Duodenal mucosa (tissue), 2 donors: ENCODE results near the gene AKAP6.

Experiments
- H3K27ac ChIP-seq: one replicate; pipeline ENCODE4 v1.7.0; 2013; ENCODE audit warnings: low read depth, low read length
- H3K27me3 ChIP-seq, 2 donors: one replicate each; pipeline ENCODE4 v1.7.0; 2013; ENCODE audit warnings: low read length in 2 of 2, control low read depth in 1 of 2; ENCODE audit not compliant: insufficient read depth in 2 of 2, control insufficient read depth in 1 of 2
- H3K36me3 ChIP-seq, 2 donors: one replicate each; pipeline ENCODE4 v1.7.0; 2013; ENCODE audit warnings: low read length in 2 of 2, control low read depth in 1 of 2; ENCODE audit not compliant: insufficient read depth in 2 of 2, control insufficient read depth in 1 of 2
- H3K4me1 ChIP-seq, 2 donors: one replicate each; pipeline ENCODE4 v1.7.0; 2013; ENCODE audit warnings: low read length in 2 of 2, control low read depth in 1 of 2; ENCODE audit not compliant: insufficient read depth in 2 of 2, control insufficient read depth in 1 of 2
- H3K4me3 ChIP-seq, 2 donors: one replicate each; pipeline ENCODE4 v1.7.0; 2013; ENCODE audit warnings: low read length in 2 of 2, low read depth in 1 of 2
- H3K9ac ChIP-seq, 2 donors: one replicate each; pipeline ENCODE4 v1.7.0; 2013; ENCODE audit warnings: low read length in 2 of 2, low read depth in 1 of 2
- H3K9me3 ChIP-seq, 2 donors: one replicate each; pipeline ENCODE4 v1.7.0; 2013; ENCODE audit warnings: low read length in 2 of 2, control low read depth in 1 of 2; ENCODE audit not compliant: control insufficient read depth in 1 of 2

AKAP6 gene

DNA sequence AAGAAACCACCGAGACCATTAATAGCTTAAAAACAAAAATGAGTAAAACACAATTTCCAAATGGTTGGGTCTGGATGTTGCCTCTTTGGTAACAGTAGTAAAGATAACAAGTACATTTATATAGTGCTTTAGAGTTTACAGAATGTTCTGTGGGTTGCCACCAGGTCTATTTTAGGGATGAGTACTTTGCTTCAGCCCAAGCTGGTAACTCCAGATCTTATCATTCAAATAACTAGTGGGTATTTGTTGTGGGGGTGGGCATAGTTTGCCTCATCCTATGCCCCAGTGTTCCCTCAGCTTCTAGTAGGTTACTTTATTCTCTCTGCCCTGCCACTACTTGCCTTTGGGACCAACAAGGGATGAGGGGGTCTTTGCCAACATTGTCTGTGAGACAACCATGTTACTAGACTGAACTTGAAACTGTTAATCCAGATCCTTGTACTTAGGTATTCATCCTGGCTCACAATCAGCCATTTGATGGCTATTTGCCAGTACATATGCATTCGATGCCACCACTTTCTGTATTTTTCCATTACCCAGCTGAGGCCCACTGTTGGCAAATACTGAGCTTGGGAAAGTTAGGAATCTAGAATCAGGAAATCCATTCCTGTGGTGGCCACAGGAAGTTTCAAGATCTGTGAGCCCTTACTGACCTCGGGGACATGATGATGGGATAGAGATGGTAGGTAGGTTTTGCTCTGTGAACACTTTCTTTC lies 17.6 kb upstream of the AKAP6 start:
- Histone ChIP-seq H3K27ac (no peak overlapping the region), H3K4me3 (no peak overlapping the region), H3K27me3 (no peaks in the 10 kb centered on the region), H3K9ac (no peak overlapping the region), H3K36me3 (no peaks in the 10 kb centered on the region), H3K9me3 (no peaks in the 10 kb centered on the region), H3K4me1 (peaks cover 9 to 35% of the 10 kb centered on the region in 2 donors)

DNA sequence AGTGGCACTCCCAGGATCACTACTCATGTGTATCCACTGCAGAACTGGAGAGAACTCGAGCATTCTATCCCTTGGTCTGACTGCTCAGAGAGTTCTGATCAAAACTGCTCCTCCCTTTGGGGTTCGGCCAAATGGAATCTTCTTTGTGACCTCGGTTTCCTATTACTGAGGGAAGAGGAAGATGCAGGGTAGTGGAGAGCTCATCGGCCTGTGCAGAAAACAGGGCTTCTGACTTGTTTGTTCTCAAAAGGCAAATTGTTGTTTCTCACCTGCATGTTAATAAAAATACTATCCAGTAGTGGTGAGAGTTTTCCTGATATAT lies 17.1 kb upstream of the AKAP6 start:
- no peaks in the 10 kb centered on the region for H3K27me3 ChIP-seq
- no peak overlapping the region for H3K4me3 ChIP-seq
- H3K36me3 ChIP-seq = no peaks in the 10 kb centered on the region
- no peak overlapping the region for H3K9ac ChIP-seq
- no peak overlapping the region for H3K27ac ChIP-seq
- peaks cover 9 to 35% of the 10 kb centered on the region in 2 donors for H3K4me1 ChIP-seq
- H3K9me3 ChIP-seq = no peaks in the 10 kb centered on the region

DNA sequence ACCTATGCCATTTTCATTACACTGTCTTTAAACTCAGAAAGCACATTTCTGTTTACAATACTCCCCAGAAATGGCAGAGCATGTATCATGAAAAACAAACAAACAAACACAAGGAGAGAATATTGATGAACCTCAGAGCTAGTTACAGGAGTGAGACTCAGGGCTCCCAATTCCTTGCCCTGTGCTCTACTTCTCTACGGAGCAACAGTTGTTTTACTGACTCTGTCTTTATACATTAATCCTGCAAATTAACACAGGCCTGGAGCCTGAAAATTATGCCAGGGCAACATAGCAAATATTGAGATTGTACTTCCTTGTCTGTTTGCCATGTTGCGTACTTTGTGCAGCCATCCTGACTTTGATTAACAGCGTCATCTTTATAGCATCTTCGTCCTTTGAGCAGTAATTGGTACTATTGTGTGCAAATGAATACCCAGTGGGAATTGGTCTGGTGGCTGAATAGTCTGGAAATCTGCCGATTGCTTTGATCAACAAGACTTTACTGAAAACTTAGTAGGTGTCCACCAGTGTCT lies 15.2 kb upstream of the AKAP6 start:
- Histone ChIP-seq H3K9me3 (no peaks in the 10 kb centered on the region), H3K9ac (no peak overlapping the region), H3K4me1 (peaks cover 4 to 17% of the 10 kb centered on the region in 2 donors), H3K4me3 (no peak overlapping the region), H3K27me3 (no peaks in the 10 kb centered on the region), H3K36me3 (no peaks in the 10 kb centered on the region), H3K27ac (no peak overlapping the region)

DNA sequence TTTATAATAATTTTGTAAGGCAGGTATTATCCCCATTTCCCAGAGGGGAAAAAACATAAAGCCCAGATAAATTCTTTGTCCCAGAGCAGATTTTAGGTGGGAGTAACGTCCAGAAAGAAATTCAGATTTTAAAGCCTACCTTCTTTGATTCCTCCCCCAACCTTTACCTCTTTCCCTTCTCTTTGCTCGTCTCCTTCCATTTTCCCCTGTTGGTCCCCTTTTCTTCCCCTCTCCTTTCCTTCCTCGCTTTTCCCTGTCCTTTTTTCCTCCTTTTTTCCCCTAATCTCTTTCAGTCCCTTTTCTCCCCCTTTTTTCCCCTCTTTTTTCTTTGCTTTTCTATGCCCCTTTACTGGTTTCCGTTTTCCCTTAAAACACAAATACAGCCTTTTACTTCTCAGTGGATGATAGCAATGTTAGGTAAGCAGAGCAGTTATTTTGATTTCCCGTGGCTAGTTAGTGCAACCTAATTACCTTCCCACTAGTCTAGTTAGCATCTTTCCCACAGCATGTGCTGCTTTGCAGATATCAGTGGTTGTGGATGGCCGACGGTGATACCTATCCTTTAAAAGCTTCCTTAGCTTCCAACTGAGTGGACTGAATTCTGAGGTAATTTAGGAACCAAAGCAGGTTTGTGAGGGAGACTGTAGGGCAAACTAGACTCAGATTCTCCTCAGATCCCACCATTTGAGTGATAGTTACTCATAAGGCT lies 10.9 kb upstream of the AKAP6 start:
- Histone ChIP-seq H3K4me1 (peaks cover 4 to 7% of the 10 kb centered on the region in 2 donors), H3K27ac (no peak overlapping the region)

DNA sequence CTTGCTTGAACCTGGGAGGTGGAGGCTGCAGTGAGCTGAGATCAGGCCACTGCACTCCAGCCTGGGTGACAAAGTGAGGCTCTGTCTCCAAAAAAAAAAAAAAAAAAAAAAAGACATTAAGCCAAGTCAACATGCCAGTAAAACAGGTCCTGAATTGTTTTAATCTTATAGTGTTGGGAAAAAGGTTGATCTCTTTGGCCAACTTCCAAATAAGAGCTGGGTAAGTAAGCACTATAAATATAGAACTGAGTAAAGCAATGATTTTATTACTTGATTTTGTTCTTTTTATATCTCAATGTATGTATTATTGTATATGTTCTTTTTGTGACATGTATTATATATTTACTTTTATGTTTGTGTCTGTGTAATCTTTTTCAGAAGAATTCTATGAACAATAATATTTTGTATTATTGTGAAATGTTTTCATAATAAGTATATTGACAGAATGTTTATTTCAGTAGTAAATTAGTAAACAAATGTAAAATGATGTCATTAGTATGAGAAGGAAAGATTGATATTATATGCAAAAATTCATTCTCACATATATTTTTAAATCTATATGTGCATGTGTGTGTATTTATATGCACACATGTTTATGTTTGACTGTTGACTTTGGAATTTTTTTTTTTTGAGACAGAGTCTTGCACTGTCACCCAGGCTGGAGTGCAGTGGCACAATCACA lies 9.6 kb upstream of the AKAP6 start:
- Histone ChIP-seq H3K4me3 (no peak overlapping the region), H3K36me3 (no peaks in the 10 kb centered on the region), H3K9ac (no peak overlapping the region), H3K4me1 (no peaks in the 10 kb centered on the region), H3K27ac (no peak overlapping the region), H3K27me3 (no peaks in the 10 kb centered on the region), H3K9me3 (no peaks in the 10 kb centered on the region)

More for the DNA sequence above, 10.9 kb upstream of the AKAP6 start:
- Histone ChIP-seq H3K4me3 (no peak overlapping the region), H3K9me3 (no peaks in the 10 kb centered on the region), H3K36me3 (no peaks in the 10 kb centered on the region), H3K27me3 (no peaks in the 10 kb centered on the region), H3K9ac (no peak overlapping the region)

DNA sequence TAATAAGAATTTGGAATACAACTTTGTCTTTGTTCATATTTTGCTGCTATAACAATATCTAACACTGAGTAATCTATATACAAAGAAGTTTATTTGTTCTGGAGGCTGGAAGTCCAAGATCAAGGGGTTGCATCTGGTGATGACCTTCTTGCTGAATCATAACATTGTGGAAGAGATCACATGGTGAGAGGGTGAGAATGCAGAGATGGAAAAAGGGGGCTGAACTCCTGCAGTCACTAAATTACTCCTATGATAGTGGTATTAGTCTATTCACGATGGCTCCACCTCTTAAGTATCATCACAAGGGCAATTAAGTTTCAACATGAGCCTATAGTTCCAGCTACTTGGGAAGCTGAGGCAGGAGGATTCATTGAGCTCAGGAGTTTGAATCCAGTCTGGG lies 4.5 kb upstream of the AKAP6 start:
- Histone ChIP-seq H3K27me3 (no peaks in the 10 kb centered on the region), H3K4me1 (no peaks in the 10 kb centered on the region), H3K4me3 (no peak overlapping the region), H3K9ac (no peak overlapping the region), H3K9me3 (no peaks in the 10 kb centered on the region), H3K27ac (no peak overlapping the region), H3K36me3 (no peaks in the 10 kb centered on the region)

DNA sequence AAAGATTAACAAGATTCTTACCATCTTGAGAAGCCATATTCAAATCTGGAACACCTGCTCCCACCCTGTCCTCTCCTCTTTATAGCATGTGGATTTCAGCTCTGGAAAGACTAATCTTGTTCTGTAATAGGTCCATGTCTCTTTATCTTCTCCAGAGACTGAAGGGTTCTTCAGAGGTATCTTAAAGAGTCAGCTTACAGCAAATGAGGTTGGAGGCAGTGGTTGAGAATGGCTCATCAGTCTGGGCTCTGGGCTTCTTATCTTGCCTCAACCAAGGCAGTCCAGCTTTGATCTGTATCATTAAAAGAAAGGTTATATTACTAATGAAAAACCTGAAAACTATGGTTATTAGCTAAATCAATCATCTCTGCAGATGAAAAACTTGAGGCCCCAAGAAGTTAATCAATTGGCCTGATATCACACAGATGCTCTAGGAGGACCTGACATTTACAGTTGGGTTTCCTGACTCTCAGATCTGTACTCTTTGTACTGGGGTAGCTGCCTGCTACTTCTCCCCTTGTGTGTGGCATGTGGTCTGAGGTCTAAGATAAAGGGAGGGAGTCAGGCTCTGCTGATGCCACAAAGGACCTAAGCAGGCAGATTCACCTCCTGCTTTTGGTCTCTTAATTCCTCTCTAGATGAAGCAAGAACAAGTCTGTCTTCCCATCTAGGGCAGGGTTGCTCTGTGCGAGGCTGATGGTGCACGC lies 1.7 kb upstream of the AKAP6 start:
- Histone ChIP-seq H3K4me3 (no peak overlapping the region), H3K9me3 (no peaks in the 10 kb centered on the region), H3K4me1 (peaks cover 0 to 1% of the 10 kb centered on the region in 2 donors), H3K27me3 (no peaks in the 10 kb centered on the region), H3K27ac (no peak overlapping the region), H3K36me3 (no peaks in the 10 kb centered on the region), H3K9ac (no peak overlapping the region)

DNA sequence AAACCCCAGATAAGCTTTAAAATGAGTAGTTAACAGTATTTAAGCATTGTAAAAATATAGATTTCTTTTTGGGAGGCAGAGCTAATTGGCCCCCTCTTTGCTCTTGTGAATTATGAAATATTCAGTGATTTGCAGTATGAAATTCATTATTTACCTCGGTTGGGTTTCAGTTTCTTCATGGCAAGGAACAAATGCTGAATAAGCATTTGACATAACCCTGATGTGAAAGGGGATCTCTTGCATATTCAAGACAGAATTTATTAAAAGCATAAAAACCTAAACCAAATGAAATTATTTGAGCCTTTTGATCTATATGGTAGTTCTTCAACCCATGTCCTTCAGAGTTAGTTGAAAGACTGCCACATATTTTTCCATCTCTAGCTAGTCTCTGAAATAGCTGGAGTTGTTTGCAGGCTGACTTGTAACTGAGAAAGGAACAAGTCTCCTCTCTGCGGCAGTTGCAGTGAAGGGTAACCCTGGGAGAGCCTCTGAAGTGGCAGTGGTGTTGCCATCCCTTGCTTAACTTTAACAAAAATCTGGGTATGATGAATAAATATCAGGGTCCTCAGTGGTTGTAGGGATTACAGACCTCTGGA lies 690 bp downstream of the AKAP6 start:
- Histone ChIP-seq H3K4me3 (no peak overlapping the region), H3K4me1 (peaks cover 0 to 7% of the 10 kb centered on the region in 2 donors), H3K9ac (no peak overlapping the region), H3K9me3 (no peaks in the 10 kb centered on the region), H3K27me3 (no peaks in the 10 kb centered on the region), H3K36me3 (no peaks in the 10 kb centered on the region), H3K27ac (no peak overlapping the region)

DNA sequence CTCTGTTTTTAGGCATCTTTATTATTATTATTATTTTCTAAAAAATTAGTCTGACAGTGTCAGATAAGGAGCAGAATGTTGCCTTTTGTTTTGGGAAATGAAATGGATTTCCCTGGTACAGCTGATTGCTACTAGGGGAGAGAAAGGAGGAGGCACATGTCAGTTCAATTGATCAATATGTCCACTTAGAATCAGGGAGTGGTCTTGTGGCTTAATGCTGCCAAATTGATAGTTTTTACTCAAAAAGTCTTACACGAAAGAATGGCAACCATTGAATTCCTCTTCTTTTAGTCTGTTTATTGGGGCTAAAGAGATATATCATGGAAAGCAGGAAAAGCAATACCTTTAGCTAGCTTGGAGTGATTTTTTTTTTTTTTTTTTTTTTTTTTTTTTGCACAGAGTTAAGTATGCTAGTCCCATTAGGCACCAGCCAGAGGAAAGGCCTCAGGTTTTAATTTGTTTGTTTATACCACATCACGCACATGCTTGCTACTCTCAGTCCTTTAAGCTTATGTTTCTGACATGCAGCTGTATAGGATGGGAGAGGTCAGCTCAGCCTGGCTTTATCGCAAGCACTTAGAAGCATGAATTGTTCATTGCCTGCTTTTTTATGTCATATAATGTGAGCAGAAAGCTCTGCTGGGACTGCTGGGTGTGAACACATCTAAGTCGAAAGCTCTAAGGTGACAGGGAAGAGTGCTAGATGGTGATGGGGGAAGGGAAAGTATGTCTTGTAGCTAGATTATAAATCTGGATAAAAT lies 1.4 kb downstream of the AKAP6 start:
- H3K4me1 ChIP-seq = peaks cover 0 to 7% of the 10 kb centered on the region in 2 donors
- H3K9ac ChIP-seq = no peak overlapping the region
- H3K4me3 ChIP-seq = no peak overlapping the region
- H3K27me3 ChIP-seq = no peaks in the 10 kb centered on the region
- no peaks in the 10 kb centered on the region for H3K9me3 ChIP-seq
- no peak overlapping the region for H3K27ac ChIP-seq
- H3K36me3 ChIP-seq = no peaks in the 10 kb centered on the region
